ENCODE results near the gene AP1S2.

AP1S2 gene

GRCh38 chrX:15804563-15804962 lies 50.0 kb downstream of the AP1S2 start:
- DNase-seq = no peak

- no peak for DNase-seq
Observed at GRCh38 chrX:15797707-15798106, 56.9 kb downstream of the AP1S2 start.

- no peak for DNase-seq
Observed at GRCh38 chrX:15790769-15791290, 63.8 kb downstream of the AP1S2 start.

GRCh38 chrX:15789979-15790768 lies 64.4 kb downstream of the AP1S2 start, which contains the start of gene ZRSR2:
Gene ZRSR2 (plus strand): TSS chrX:15790484. CDS start chrX:15790496, 12 bp downstream.
- DNase-seq = peak; percentile 90

GRCh38 chrX:15786915-15787314 lies 67.7 kb downstream of the AP1S2 start:
- no peak for DNase-seq

GRCh38 chrX:15785176-15785750 lies 69.3 kb downstream of the AP1S2 start:
- DNase-seq = no peak

GRCh38 chrX:15781961-15782699 lies 72.5 kb downstream of the AP1S2 start:
- no peak for DNase-seq

Measured in activated naive CD4-positive, alpha-beta T cell treated with anti-CD3 and anti-CD28 coated beads, Interleukin-2, amount 50 U/mL, for 16 hours (primary cell).